ENCODE data around the gene CDH22.

The CDH22 gene

DNA sequence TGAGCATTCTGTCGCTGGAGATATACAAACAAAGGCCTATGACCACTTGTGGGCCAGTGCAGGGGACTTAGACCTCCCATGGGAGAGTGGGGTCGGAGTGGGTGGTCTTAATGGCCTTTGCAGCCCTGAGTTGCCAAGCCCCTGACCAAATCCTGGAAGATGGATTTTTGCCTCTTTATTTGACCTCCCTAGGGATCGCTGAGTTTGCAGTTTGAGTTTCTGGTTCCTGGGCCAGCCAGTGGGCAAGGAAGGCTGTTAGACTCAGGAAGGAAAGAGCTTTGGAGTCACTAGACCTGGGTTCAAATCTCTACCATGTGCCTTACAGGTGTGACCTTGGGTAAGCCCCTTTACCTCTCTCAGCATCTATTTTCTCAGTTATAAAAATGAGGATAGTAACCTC is 96.0 kb downstream of the CDH22 start:
- no peak for DNase-seq

DNA sequence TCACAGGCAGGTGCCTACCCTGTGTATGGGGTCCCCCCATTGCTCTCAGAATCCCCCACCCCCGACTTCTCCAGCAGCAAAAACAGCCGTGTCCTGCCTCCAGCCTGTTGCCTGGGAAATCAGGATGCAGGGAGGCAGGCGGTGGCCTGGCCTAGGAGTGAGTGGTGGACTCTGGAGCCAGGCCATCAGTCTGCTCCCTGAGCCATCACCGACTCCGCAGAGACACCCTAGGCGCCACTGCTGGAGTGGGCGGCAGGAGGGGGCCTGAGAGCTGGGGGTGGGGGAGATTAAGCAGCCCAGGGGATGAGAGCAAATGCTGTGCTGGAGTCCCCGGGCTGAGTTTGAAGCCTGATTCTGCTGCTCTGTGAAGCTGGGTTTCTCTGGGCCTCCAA is 97.0 kb downstream of the CDH22 start:
- DNase-seq: no peak

DNA sequence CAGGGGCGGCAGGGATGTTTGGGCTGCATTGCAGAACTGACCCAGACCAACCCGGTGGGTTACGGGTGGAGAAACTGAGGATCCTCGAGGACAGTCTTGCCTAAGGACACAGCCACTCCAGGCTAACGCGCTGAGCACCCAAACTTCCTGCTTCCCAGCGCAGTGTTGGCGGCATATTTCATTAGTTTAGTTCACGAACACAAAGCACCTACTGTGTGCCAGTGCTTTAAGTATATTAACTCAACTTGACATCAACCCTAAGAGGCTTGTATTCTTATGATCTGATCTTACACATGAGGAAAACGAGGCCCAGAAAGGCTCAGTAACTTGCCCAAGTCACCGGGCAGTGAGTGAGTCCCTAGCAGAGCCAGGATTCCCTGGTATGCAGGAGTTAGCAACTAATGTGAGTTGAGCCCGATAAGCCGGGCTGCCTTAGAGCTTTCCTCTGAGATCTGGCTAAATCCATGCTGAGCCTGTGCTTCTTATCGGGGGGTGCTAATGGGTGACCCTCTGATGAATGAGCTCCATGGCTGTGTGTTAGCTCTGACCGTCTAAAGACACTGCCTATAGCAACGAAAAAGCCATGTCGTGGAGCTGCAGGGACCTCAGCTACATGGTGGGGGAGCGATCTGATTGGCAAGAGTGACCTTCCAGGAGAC is 97.5 kb downstream of the CDH22 start:
- no peak for DNase-seq

DNA sequence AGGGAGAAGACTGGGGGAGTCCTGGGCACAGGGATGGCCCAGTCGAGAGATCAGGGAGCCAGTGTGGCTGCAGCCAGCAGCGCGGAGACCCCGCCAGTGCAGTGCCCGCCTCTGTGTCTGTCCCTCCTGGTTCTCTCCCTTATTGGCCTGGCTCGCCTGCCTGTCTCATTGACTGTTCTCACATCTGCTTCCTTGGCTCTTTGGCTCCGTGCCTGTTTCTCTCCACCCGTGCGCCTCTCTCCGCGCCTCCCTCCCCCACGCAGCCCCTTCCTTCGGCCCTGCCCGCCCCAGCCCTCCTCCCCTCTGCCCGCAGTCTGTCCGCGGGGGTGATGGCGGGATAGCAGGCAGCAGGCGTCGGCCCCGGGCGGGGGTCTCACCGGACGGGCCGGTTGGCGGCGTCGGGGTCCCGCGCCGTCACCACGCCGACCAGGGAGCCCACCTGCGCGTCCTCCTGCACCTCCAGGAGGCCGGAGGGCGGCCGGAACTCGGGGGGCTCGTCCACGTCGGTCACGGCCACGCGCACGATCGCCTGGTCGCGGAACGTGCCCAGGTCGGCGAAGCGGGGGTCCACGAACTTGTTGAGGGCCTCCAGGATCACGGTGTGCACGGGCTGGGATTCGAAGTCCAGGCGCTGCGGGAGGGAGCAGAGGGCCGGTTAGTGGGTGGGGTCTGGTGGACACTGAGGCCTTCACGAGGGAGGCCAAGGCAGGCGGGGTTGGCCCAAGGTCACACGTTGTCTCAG is 98.2 kb downstream of the CDH22 start:
- DNase-seq: no peak

DNA sequence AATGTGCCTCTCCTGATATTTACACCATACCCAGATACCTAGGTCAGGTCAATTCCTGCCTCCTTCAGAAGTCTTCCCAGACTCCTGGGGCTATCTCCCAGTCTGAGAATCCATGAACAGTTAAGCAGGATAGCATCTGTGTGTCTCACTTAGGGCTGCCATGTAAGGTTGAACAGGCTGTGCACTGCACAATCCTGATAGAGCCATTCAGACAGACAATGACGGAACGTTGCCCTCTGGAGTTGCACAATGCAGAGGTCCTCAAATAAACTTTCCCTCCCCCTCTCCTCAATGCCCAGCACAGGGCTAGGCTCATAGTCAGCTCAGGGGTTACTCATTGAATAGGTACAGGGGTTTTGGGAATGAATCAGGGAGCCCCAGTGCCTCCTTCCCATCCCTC is 100.5 kb downstream of the CDH22 start:
- no peak for DNase-seq

DNA sequence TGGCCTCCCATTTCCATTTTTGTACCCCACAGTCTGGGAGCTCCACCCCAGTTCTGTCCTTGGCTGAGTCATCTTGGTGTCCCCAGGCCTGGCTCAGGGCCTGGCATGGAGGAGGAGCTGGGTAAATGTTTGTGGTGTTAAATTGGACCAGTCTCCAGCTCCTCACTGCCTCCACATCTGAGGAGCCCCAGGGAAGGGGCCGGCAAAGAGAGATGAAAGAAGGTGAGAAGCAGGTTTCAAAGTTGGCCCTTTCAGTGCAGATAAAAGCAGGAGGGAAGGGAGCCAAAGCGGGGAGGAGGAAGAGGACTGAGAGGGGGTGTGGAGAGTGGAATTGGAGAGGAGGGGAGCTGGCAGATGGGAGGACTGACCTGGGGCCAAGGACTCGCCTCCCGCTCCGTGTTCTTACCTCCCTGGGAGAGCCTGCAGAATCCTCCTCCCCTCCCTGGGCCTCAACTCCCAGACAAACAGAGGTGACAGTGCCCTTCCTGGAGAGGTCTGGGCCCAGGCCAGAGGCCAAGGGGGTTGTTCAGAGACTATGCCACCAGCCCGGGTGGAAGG is 101.2 kb downstream of the CDH22 start:
- no peak for DNase-seq

DNA sequence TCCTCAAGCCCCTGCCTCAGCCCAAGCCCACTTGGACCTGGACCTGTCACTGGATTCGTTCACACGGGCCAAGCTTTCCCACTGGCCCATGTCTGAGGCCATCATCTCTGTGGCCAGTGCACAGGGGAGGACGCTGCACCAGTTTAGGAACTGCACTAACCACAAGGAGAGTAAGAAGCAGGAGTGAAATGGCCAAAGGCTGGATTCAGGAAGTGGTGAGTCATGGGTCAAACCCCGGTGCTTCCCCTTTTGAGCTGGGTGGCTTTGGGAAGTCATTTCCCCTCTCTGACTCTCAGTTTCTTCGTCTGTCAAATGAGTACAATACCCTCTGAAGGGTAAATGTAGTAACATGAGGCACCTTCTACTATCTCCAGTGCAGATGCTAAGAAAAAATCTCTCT is 102.3 kb downstream of the CDH22 start:
- no peak for DNase-seq

DNA sequence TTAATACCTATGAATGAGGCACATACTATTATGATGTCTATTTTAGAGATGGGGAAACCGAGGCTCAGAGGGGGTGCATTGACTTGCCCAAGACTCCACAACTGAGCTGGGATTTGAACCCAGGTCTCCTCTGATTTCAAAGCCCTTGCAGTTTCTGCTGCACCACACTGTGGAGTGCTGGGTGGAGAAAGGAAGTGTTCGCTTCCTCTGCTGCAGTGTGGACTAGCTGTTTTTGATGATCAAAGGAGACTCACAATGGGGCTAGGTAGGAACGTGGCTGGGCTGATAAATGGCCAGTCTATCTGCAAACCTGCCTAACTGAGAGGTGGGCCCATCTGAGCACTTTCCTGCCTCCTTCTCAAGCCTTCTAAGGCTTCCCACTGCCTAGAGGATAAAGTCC is 102.9 kb downstream of the CDH22 start:
- no peak for DNase-seq

DNA sequence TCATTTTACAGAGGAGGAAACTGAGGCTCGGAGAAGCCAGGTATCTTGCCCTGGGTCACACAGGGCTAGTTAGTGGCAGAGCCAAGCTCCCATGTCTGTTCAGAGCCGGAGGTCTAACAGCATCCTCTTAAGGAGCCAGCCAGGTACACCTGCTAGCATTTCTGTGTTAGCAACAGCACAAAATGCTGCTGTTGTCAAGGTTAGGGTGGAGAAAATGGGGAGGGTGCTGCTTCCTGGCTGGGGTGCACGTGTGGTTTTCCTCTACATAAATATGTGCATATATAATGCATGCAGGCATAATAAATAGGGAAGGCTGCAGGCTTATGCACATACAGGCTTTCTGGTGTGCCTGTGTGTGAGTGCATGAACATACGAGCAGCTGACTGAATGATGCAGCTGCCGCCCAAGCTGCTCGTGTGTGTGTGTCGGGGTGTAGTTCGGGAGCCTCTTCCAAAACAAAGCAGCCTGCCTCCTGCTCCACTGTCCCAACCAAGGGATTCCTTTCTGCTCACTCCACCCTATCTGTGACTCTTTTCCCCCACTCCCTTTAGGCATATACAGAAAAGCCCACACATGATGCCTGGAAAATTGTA is 103.6 kb downstream of the CDH22 start:
- no peak for DNase-seq

DNA sequence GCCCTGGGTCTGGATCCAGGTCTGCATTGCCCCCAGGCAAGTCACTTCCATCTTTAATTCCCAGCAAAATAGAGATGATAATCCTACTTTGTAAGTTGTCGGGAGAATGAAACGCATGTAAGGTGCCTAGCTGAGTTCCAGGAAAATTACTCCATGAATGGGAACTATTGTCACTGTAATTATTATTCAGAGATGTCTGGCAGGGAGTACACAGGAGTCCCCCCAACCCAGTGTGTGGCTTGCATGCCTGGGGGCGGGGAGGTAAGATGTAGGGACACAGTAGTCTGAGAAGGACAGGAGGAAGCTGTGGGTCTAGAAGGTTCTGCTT is 104.8 kb downstream of the CDH22 start:
- no peak for DNase-seq

DNA sequence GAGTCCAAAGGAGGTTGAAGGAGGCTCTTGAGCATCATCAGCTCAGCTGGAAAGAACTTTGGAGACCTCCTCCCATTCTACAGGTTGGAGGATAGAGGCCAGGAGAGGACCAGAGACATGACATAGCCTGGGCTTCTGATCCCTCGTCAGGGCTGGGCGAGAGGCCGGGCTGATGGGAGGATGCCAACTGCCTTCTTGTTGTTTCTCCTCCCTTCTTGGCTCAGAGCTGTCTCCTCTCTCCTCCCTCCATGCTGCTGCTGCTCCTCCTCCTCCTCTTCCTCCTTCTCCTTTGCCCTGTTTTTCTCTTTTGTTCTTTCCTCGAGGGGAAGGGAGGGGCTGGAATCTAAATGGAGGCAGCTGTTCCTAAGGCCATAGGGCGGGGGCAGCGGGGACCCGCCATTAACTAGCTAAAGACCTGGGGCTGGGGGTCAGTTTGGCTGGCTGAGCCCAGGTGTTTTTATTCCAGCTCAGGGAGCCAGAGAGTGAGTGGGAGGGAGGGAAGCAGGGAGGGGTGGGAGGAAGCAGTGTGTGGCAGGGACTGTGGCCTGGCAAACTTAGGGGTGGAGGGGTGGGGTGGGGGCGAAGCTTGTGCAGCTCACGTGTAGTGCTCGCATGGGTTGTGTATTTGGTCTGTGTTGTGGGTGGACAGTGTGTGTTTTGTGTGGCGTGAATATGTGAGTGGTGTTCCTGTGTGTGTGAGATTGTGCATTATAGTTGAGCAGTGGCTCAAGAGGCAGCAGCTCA is 105.4 kb downstream of the CDH22 start:
- DNase-seq: no peak

DNA sequence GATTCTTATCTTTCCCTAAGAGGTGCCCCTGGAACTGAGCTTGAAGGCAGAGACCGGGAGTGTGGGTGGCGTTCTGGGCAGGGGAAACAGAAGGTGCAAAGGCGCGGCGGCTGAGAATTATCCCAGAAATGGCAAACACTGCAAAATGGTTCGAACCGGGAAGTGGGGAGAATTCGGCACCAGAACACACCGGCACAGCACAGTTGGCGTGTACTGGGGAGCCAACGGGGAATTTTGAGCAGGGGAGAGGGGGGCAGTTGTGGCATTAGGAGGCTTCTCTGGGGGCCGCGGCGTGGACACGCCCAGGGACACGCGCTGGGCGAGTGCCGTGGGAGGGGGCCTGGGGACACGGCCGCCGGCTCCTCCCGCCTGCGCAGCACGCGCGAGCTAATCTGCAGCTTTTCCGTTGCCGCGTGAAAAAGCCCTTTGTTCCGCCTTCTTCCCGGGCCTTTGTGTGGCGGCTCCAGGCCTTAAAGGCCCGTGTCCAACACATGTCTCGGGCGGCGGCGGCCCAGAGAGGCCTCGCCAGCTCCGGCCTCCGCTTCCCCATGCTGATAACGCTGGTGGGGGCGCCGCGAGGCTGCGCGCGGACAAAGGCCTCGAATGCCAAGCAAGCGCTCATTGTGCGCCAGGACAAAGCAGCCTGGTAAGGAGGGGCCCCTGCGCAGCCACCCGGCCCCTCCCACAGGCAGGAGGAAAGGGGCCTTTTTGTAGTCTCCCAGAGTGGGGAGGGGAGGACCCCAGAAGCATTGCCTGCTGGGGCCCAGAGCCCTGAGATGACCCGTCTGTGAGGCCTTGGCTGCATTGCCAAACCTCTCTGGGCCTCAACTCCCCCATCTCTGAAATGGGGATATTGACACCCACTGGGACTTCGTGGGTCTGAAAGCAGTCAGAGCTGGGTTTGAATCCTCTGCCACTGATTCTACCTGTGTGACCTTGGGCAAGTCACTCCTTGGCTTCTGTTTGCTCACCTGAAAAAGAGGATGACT is 107.4 kb downstream of the CDH22 start:
- DNase-seq: no peak

DNA sequence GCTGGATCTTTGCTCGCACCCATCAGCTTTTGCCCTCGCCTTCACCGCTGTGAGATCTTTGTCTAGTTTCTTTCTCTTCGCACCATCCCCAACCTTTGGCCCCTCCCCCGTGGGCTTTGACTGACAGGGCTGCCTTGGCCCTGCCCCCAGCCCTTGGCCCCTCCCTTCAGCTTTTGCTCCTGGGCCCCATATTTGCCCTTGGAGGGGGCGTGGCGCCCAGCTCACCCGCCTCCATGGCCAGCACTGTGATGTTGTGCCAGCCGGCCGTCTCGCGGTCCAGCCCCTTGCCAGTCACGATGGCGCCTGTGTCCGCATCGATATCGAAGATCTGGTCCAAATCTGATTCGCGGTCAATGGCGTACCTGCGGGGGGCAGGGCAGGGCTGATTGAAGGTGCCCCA is 109.1 kb downstream of the CDH22 start:
- no peak for DNase-seq

DNA sequence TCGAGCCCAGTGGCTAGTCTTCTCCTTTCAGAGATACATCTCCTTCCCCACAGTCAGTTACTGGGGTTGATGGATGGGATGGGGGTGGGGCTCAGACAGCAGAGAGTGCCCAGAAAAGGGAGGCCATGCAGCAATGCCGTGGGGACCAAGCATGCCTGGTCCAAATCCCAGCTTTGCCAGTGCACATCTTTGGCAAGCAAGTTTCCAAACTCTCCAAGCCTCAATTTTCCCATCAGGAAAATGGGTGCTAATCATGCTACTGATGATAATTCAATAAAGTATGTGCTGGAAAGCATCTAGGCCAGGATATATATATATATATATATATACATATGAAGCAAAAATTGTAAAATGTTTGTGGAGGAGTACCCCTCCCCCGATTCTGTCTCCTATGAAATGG is 111.3 kb downstream of the CDH22 start:
- no peak for DNase-seq

DNA sequence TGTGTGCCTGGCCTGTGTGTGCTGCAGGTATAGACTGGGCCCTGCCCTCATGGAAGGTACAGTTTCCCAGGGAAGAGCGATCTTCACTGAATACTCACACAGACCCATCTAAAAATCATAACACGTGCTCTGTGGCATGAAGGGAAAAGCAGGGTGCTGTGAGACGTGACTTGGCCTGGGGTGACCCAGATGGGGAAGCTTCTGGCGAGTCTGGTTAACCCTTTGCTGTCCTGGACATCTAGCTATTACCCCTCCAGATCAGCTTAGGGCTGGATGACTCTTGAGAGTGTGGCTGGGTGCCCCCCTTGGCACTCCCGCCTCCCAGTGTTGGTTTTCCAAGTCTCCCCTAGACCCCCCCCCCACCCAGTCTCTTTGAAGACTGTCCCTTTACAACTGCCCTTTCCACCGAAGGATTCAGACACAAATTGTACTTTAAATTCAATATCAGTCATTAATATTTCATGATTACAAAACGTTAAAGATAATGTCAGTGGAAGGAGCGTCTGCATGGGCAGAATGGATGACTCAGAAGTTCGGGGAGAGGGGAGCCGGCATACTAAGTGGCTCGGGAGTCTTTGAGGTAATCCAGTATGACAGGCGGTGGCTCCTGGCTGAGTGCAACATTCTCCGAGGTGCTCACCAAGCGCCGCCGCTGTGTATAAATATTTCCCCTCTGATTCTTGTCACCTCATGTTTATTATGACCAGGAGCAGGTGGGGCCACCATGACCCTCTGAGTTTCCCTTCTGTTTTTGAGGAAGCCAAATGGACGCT is 112.8 kb downstream of the CDH22 start:
- DNase-seq: no peak

DNA sequence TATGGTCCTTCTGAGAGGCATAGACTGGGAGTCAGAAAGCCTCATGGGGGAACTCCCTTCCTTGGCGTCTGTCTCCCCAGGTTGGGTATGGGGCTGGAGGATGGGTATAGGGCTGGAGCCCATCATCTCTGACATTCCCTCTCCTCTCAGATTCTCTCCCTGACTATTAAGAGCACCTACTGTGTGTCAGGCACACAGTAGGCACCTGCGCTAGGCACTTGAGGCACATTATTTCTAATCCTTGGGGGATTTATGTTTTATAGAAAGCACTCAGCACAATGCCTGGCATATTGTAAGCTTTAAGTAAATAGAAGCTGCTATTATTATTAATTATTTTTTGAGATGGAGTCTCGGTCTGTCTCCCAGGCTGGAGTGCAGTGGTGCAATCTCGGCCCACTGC is 113.9 kb downstream of the CDH22 start:
- no peak for DNase-seq

DNA sequence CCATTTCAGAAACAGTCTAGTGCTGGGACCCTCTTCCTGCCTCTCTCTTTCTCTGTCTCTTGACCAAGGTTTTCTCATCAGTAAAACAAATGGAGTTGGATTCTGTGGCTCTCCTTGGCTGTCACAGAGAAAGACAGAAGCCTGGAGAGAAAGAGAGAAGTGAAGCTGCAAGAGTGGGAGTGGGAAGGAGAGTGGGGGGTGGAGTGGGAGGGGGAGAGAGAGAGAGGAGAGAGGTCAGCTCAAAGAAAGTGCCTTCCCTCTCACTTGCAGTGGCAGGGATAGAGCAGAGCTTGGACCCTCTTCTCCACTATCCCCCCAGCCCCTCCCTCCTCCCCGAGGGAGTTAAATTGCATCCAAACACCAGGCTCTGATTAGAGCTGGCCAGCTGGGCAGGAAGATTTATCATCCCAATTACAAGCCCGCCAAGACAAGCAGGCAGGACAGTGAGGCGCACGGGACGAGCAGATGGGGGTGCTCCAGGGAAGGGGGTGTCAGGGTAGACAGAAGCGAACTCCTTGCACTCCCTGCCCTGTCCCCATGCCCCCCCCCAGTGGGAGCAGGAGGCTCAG is 115.8 kb downstream of the CDH22 start:
- no peak for DNase-seq

DNA sequence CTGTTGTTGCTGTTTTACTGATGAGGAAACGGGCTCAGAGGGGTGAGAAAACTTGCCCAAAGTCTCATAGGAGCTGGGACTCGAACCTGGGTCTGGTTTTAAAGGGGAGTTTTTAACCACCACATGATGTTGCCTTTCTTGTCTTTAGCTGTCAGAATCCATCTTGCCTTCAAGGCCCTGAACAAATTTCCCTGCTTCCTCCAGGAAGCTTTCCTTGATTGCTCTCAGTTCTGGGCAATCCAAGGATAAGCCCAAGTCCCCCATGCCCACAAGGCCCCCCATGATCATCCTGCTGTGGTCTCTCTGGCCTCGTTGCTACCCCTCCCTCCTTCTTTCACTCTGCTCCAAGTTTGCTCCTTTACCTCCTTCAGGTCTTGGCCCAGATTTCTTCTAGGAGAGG is 116.7 kb downstream of the CDH22 start:
- DNase-seq: no peak

DNA sequence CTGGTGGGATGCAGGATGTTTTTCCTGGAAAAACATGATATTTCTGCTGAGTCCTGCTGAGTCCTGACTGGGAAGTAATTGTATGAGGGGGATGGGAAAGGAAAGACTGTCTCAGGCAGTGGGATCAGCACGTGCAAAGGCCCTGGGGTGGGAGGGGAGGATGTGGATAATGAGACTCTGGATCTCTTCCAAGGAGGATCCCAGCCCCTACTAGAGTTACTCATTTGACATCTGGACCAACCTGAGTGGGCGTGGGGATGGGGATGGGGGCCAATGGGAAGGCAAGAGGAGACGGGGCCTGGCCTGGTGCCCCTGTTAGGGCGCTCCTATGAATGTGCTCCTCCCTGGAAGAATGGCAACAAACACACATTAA is 117.1 kb downstream of the CDH22 start:
- no peak for DNase-seq

DNA sequence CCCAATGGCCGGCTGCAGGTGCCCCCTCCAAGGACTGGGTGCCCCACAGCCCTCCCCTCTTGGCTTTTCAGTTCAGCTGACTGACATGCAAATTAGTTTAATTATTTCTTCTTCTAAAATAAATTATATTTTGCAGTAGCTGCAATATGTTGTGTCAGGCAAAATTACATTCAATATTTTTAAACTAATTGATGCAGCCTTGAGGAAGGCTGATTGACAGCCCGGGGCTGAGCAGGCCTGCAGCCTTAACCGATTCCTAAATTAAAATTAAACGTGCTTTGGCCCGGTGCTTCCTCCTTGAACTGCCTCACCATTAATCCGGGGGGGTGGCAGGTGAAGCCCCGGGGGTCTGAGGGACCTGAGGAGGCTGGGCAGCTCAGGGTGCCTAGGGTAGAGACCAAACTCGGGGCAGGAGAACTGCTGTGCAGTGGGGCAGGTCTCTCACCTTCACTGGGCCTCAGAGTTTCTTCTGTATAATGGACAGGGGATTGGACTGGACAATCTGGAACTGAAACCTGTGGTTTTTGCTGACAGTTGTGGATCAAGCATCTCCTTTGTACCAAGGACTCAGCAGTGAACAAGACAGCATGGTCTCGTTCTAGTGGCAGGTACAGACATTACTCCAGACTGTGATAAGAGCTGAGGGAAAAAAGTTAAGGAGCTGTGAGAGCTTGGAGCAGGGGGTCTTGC is 117.7 kb downstream of the CDH22 start:
- no peak for DNase-seq
